Peyer's patch (tissue), 4 donors: Measurements from ENCODE around the gene SCAF4.

Experiments used
- CTCF ChIP-seq, 6 experiments: fragments of 450-650 bp in 4 of 6; fragments of 200-600 bp in 2 of 6; sonication (generic) in 1 of 6; IDR thresholded peaks; one replicate each; pipeline ENCODE4 v1.5.1; 2017 to 2019; ENCODE audit warnings: antibody characterized with exemption in 6 of 6, mild to moderate bottlenecking in 3 of 6, moderate library complexity in 1 of 6
- POLR2A ChIP-seq, 2 donors: fragments of 450-650 bp; IDR thresholded peaks; one replicate each; pipeline ENCODE4 v1.5.1; 2017; ENCODE audit warnings: antibody characterized with exemption in 2 of 2, mild to moderate bottlenecking in 2 of 2, moderate library complexity in 2 of 2

GRCh38 chr21:31654340-31654739, 77.6 kb downstream of the SCAF4 start:
- no peak for TF ChIP-seq CTCF (IDR thresholded peaks at IDR 0.05)
- no peak for TF ChIP-seq POLR2A (IDR thresholded peaks at IDR 0.05)
